ENCODE measurements around the gene RAP1A. TPM values are rescaled to one million over a fixed set of nuclear protein-coding genes. Genes with fewer than 3 reads are reported as not detected.

Gene RAP1A
- total RNA-seq, 1 experiment from 2014 or later = 26.7 TPM

- TF ChIP-seq, protein P1, sequence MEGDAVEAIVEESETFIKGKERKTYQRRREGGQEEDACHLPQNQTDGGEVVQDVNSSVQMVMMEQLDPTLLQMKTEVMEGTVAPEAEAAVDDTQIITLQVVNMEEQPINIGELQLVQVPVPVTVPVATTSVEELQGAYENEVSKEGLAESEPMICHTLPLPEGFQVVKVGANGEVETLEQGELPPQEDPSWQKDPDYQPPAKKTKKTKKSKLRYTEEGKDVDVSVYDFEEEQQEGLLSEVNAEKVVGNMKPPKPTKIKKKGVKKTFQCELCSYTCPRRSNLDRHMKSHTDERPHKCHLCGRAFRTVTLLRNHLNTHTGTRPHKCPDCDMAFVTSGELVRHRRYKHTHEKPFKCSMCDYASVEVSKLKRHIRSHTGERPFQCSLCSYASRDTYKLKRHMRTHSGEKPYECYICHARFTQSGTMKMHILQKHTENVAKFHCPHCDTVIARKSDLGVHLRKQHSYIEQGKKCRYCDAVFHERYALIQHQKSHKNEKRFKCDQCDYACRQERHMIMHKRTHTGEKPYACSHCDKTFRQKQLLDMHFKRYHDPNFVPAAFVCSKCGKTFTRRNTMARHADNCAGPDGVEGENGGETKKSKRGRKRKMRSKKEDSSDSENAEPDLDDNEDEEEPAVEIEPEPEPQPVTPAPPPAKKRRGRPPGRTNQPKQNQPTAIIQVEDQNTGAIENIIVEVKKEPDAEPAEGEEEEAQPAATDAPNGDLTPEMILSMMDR (conservative IDR thresholded peaks at IDR 0.05) = peak; percentile 61
- H3K9me3 Mint-ChIP-seq = no peaks in the 10 kb centered on the region
- Histone ChIP-seq H2AK5ac (ENCODE audit: insufficient read length, low read length) (no peak overlapping the region), H2AFZ (ENCODE audit: low read length) (no peak overlapping the region), H3K4me2 (ENCODE audit: insufficient read depth, insufficient read length, low read length) (no peak overlapping the region), H3K56ac (ENCODE audit: insufficient read length, low read depth, low read length) (no peak overlapping the region), H2BK12ac (ENCODE audit: insufficient read length, low read depth, low read length) (no peak overlapping the region), H2BK120ac (ENCODE audit: low read depth, low read length, poor library complexity, severe bottlenecking) (no peak overlapping the region), H4K8ac (replicated peaks; ENCODE audit: insufficient read length, low read depth, low read length) (no peak overlapping the region), H3T11ph (ENCODE audit: low read length) (no peak overlapping the region), H3K27me3 (ENCODE audit: insufficient read depth, low read length) (no peaks in the 10 kb centered on the region), H4K91ac (ENCODE audit: insufficient read length, low read depth, low read length) (no peak overlapping the region), H4K20me1 (ENCODE audit: control insufficient read depth, insufficient read depth, insufficient read length) (no peaks in the 10 kb centered on the region), H3K79me2 (ENCODE audit: insufficient read depth, low read length) (no peaks in the 10 kb centered on the region), H3K9me3 (ENCODE audit: control insufficient read depth, low read depth, low read length) (no peaks in the 10 kb centered on the region), H3K27ac (ENCODE audit: insufficient read length, low read depth, low read length) (no peak overlapping the region), H3K23ac (ENCODE audit: insufficient read length, low read depth, low read length) (no peak overlapping the region), H3K9ac (ENCODE audit: extremely low read depth, insufficient read length, low read length) (no peak overlapping the region), H3K18ac (ENCODE audit: insufficient read length, low read depth, low read length) (no peak overlapping the region), H3K4ac (ENCODE audit: low read depth, low read length) (no peak overlapping the region), H3K14ac (ENCODE audit: insufficient read depth, low read length) (no peak overlapping the region), H3K79me1 (ENCODE audit: insufficient read depth, low read depth, low read length, poor library complexity, severe bottlenecking) (no peaks in the 10 kb centered on the region), H2BK15ac (ENCODE audit: low read depth, low read length) (no peak overlapping the region), H3K4me1 (ENCODE audit: insufficient read depth, low read length) (peaks cover 3% of the 10 kb centered on the region; the same call in 1 of the 2 replicates), H2BK20ac (ENCODE audit: low read depth, low read length, poor library complexity, severe bottlenecking) (no peak overlapping the region), H4K5ac (ENCODE audit: insufficient read length, low read depth, low read length) (no peak overlapping the region), H3K23me2 (ENCODE audit: insufficient read length, low read depth, low read length, poor library complexity, severe bottlenecking) (no peaks in the 10 kb centered on the region), H2BK5ac (ENCODE audit: insufficient read length, low read length) (no peak overlapping the region)
- no peaks in the 10 kb centered on the region for H3K36me3 Mint-ChIP-seq (ENCODE audit: insufficient read depth in 1 of 3, low read depth in 3 of 3)
- H3K27me3 Mint-ChIP-seq (ENCODE audit: low read depth) = no peaks in the 10 kb centered on the region; the same call in 1 of the 2 replicates
- DNase-seq = peak; percentile 49
- H3K27ac Mint-ChIP-seq = no peak overlapping the region; a peak in 1 of 7 replicates
- no CpG with 5 or more reads among the region's 2 CpGs for WGBS (ENCODE audit: extremely low coverage, insufficient read length, low lambda C conversion rate)
- no peak overlapping the region for H3K4me3 Mint-ChIP-seq
- H3K4me1 Mint-ChIP-seq = peaks cover 21 to 25% of the 10 kb centered on the region in 2 experiments
Observed at GRCh38 chr1:111570781-111571181, 48.8 kb upstream of the RAP1A start.
